HepG2 (cell line): ENCODE results near the gene SLC25A19. TPM values are rescaled to one million over a fixed set of nuclear protein-coding genes. Genes with fewer than 3 reads are reported as not detected.
A peak's percentile ranks its signal among the peaks of the same experiment; 100 is the strongest.

Experiments
- ARHGAP35 ChIP-seq: sonication (generic); formaldehyde crosslinking; IDR thresholded peaks from 2 replicates; pipeline ENCODE4 v1.9.0; 2022; ENCODE audit warnings: mild to moderate bottlenecking, inconsistent platforms, moderate library complexity, missing genetic modification reagents, borderline replicate concordance
- IRF9 ChIP-seq: sonication (generic); formaldehyde crosslinking; IDR thresholded peaks from 2 replicates; pipeline ENCODE4 v1.8.0; 2022; ENCODE audit warnings: missing genetic modification reagents, mild to moderate bottlenecking, borderline replicate concordance
- JDP2 ChIP-seq: sonication (generic); formaldehyde crosslinking; IDR thresholded peaks from 2 replicates; pipeline ENCODE4 v1.8.1; 2022; ENCODE audit warnings: missing genetic modification reagents, borderline replicate concordance
- MED1 ChIP-seq: sonication (generic); formaldehyde crosslinking; IDR thresholded peaks from 2 replicates; pipeline ENCODE4 v1.4.0; 2020; ENCODE audit warnings: missing genetic modification reagents
- MIXL1 ChIP-seq: IDR thresholded peaks from 2 replicates; pipeline ENCODE4 v1.6.1; 2016
- NCOA2 ChIP-seq: sonication (generic); formaldehyde crosslinking; IDR thresholded peaks from 2 replicates; pipeline ENCODE4 v1.8.0; 2022; ENCODE audit warnings: inconsistent platforms
- PHF21A ChIP-seq: sonication (generic); formaldehyde crosslinking; IDR thresholded peaks from 2 replicates; pipeline ENCODE4 v1.5.0; 2020; ENCODE audit warnings: mild to moderate bottlenecking, missing genetic modification reagents
- PPARG ChIP-seq: conservative IDR thresholded peaks from 2 replicates; pipeline ENCODE4 v1.6.1; 2016; ENCODE audit warnings: missing biosample characterization, missing genetic modification reagents
- SIN3A ChIP-seq: IDR thresholded peaks from 2 replicates; pipeline ENCODE4 v1.6.1; 2011; ENCODE audit warnings: low read depth, mild to moderate bottlenecking, control low read depth, low read length, borderline replicate concordance
- SKI ChIP-seq: fragments of 450-650 bp; IDR thresholded peaks from one replicate; pipeline ENCODE4 v1.6.1; 2018; ENCODE audit warnings: mild to moderate bottlenecking; ENCODE audit not compliant: partially characterized antibody
- TBL1XR1 ChIP-seq: fragments of 150-350 bp; IDR thresholded peaks from 2 replicates; pipeline ENCODE4 v1.6.1; 2014; ENCODE audit warnings: borderline replicate concordance, low read length; ENCODE audit not compliant: partially characterized antibody
- ZFP37 ChIP-seq: sonication (generic); formaldehyde crosslinking; IDR thresholded peaks from 2 replicates; pipeline ENCODE4 v1.4.0; 2020; ENCODE audit warnings: missing genetic modification reagents, borderline replicate concordance
- ZFP62 ChIP-seq: sonication (generic); formaldehyde crosslinking; IDR thresholded peaks from 2 replicates; pipeline ENCODE4 v1.4.0; 2020; ENCODE audit warnings: missing genetic modification reagents
- ZHX1 ChIP-seq: sonication (generic); formaldehyde crosslinking; IDR thresholded peaks from 2 replicates; pipeline ENCODE4 v1.8.1; 2022; ENCODE audit warnings: low read depth, mild to moderate bottlenecking, missing genetic modification reagents
- ZNF44 ChIP-seq: sonication (generic); formaldehyde crosslinking; IDR thresholded peaks from 2 replicates; pipeline ENCODE4 v1.5.1; 2020; ENCODE audit warnings: mild to moderate bottlenecking, missing genetic modification reagents
- ZNF441 ChIP-seq: sonication (generic); formaldehyde crosslinking; IDR thresholded peaks from 2 replicates; pipeline ENCODE4 v1.7.0; 2021; ENCODE audit warnings: missing genetic modification reagents, borderline replicate concordance
- ZNF7 ChIP-seq: IDR thresholded peaks from 2 replicates; pipeline ENCODE4 v1.6.1; 2016; ENCODE audit warnings: missing biosample characterization, missing genetic modification reagents
- ZNF703 ChIP-seq: sonication (generic); formaldehyde crosslinking; IDR thresholded peaks from 2 replicates; pipeline ENCODE4 v1.5.1; 2020; ENCODE audit warnings: missing genetic modification reagents, mild to moderate bottlenecking, moderate library complexity, borderline replicate concordance
- ZNF704 ChIP-seq: sonication (generic); formaldehyde crosslinking; IDR thresholded peaks from 2 replicates; pipeline ENCODE4 v1.8.1; 2023; ENCODE audit warnings: mild to moderate bottlenecking, inconsistent platforms, moderate library complexity, missing genetic modification reagents, borderline replicate concordance
- ZNF747 ChIP-seq: sonication (generic); formaldehyde crosslinking; IDR thresholded peaks from 2 replicates; pipeline ENCODE4 v1.8.1; 2023; ENCODE audit warnings: missing genetic modification reagents, mild to moderate bottlenecking, borderline replicate concordance
- ZNF879 ChIP-seq: sonication (generic); formaldehyde crosslinking; IDR thresholded peaks from 2 replicates; pipeline ENCODE4 v1.8.1; 2023; ENCODE audit warnings: missing genetic modification reagents
- polyA plus RNA-seq, 8 experiments: library from polyadenylated mRNA; depleted of rRNA in 3 of 8; stranded (reverse) in 7 of 8; unstranded in 1 of 8; fragments of >200 nt; fragmentation: Illumina TruSeq in 4 of 8; extraction: Trizol in 4 of 8; gene quantifications; 2 replicates each; pipeline versions ENCODE4 v1.2.1 to v1.2.3, GENCODE V29; 2011 to 2016; ENCODE audit warnings: low read depth in 4 of 8, missing spikeins in 1 of 8, mixed read lengths in 1 of 8; ENCODE audit not compliant: insufficient read depth in 1 of 8
- total RNA-seq, 5 experiments: library from RNA; depleted of rRNA; stranded (reverse); fragments of >200 nt; fragmentation: Illumina TruSeq; extraction: Trizol; gene quantifications; 2 replicates each; pipeline ENCODE4 v1.2.3, GENCODE V29; 2016; ENCODE audit warnings: low read depth in 1 of 5
- TF ChIP-seq, protein P1 (sequence below): sonication (generic); formaldehyde crosslinking; IDR thresholded peaks from 2 replicates; pipeline ENCODE4 v1.5.0; 2020; ENCODE audit warnings: missing genetic modification reagents, mild to moderate bottlenecking, borderline replicate concordance
- TF ChIP-seq, protein P2 (sequence below): IDR thresholded peaks from 2 replicates; pipeline ENCODE4 v1.6.1; 2012; ENCODE audit warnings: low read depth, low read length, improper control_type of control experiment

SLC25A19 gene
- total and polyA plus RNA-seq, 2 of the 13 experiments (the other 11 are each of a cell fraction or from before 2014, with no cell fraction given) = 24.4 to 41.4 TPM

DNA sequence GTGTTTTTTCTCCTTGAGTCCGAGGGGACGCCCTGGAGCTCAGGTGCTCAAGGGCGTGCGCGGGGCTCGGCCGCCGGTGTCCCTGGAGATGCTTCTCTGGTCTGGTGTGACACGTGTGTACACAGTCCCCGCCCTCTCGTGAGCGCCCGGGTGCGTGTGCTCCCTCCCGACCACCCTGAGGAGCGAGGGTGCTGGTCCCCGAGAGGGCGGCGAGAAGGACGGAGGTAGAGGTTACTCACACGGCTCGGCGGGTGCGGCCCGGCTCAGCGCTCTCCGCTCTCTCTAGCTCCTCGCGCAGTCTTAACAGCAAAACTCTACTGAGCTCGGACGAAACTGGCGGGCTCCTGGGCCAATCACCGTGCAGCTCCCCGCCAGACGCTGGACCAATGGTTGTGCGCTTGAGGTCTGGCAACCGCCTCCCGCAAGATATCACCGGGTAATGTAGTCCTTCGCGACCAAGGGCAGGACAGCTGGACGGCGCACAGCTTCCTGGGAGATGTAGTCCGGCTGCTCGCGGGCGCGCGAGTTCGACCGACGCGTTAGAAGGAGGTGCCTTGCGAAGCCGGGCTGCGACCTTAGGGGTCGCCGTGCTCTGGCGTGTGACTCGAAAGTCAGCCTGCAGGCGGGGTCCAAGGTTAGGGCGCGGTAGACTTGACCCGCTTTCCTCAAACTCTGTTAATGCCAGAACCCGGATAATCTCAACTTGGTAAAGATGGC is at the start of gene SLC25A19 (continued):
- TF ChIP-seq ZNF704 (CRISPR knock-in tag) = peak; percentile 91
- peak; percentile 71 for TF ChIP-seq SKI
- 0 out of 2 replicates have a peak, but pooled peaks have one; percentile 1 for TF ChIP-seq ZNF44
- peak; percentile 65 for TF ChIP-seq TBL1XR1
- TF ChIP-seq NCOA2 (CRISPR knock-in tag) = peak; percentile 59; the same call in 1 of the 2 replicates
- peak; percentile 94 for TF ChIP-seq ZNF441 (CRISPR knock-in tag)
- TF ChIP-seq PHF21A (CRISPR knock-in tag) = peak; percentile 59
- peak; percentile 96 for TF ChIP-seq ZHX1 (CRISPR knock-in tag)
- TF ChIP-seq ZFP37 (CRISPR knock-in tag) = peak; percentile 33; the same call in 1 of the 2 replicates
- TF ChIP-seq, protein P1, sequence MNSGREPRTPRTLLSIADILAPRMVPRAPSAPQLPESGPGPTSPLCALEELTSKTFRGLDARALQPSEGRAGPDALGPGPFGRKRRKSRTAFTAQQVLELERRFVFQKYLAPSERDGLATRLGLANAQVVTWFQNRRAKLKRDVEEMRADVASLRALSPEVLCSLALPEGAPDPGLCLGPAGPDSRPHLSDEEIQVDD (CRISPR knock-in tag) = peak; percentile 66
- TF ChIP-seq ARHGAP35 (CRISPR knock-in tag) = no peak; the same call in 1 of the 2 replicates
- no peak for TF ChIP-seq ZNF703 (CRISPR knock-in tag)
- TF ChIP-seq SIN3A = peak; percentile 83; the same call in 1 of the 2 replicates
- TF ChIP-seq, protein P2, sequence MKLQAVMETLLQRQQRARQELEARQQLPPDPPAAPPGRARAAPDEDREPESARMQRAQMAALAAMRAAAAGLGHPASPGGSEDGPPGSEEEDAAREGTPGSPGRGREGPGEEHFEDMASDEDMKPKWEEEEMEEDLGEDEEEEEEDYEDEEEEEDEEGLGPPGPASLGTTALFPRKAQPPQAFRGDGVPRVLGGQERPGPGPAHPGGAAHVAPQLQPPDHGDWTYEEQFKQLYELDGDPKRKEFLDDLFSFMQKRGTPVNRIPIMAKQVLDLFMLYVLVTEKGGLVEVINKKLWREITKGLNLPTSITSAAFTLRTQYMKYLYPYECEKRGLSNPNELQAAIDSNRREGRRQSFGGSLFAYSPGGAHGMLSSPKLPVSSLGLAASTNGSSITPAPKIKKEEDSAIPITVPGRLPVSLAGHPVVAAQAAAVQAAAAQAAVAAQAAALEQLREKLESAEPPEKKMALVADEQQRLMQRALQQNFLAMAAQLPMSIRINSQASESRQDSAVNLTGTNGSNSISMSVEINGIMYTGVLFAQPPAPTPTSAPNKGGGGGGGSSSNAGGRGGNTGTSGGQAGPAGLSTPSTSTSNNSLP = peak; percentile 39; the same call in 1 of the 2 replicates
- peak; percentile 75 for TF ChIP-seq MIXL1 (CRISPR knock-in tag)
- TF ChIP-seq ZNF7 (CRISPR knock-in tag) = no peak
- TF ChIP-seq ZFP62 (CRISPR knock-in tag) = no peak
- TF ChIP-seq JDP2 (CRISPR knock-in tag) = no peak
- TF ChIP-seq IRF9 (CRISPR knock-in tag) = peak; percentile 91; the same call in 1 of the 2 replicates
- peak; percentile 21; the same call in 1 of the 2 replicates for TF ChIP-seq ZNF879 (CRISPR knock-in tag)
- TF ChIP-seq MED1 = peak; percentile 64
- TF ChIP-seq ZNF747 (CRISPR knock-in tag) = peak; percentile 95; the same call in 1 of the 2 replicates
- TF ChIP-seq PPARG (CRISPR knock-in tag) = peak; percentile 61; the same call in 1 of the 2 replicates
